ENCODE results near the gene JUN. TPM values are rescaled to one million over a fixed set of nuclear protein-coding genes. Genes with fewer than 3 reads are reported as not detected.

JUN gene
- total and polyA plus RNA-seq, 2 donors (not counting 3 experiments of a cell fraction or from before 2014, with no cell fraction given): 88.3 to 89.3 TPM

DNA sequence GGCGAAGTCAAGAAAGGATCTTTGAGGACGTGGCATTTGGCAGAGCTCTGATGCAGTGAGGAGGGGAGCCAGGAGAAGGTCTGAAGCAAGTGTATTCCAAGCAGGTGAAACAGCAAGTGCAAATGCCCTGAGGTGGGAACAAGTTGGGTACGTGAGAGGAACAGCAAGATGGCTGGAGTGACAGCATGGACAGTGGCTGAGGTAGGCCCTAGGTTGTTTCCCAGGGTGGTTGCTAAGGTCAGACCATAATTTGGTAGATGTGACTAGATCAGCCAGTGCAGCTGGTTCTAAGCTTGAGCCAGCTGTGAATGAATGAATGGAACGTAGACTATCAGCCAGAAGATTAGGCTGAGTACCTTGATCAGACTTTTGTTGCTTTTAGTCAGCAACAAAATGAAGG is 37.5 kb upstream of the JUN start:
- DNase-seq (ENCODE audit: low read depth, low spot score) (no peak), FAIRE-seq (no peak)
- CTCF ChIA-PET: no interaction called here
- H3K27me3 ChIP-seq (ENCODE audit: control insufficient read depth in 2 of 2, insufficient read depth in 2 of 2, low read length in 2 of 2): no peaks in the 10 kb centered on the region
- dilution Hi-C loops (cut with MboI; ENCODE audit: extremely low pct_ligation_motif_present, low sequenced_read_pairs): no loop called here
- TF ChIP-seq FOS (IDR thresholded peaks at IDR 0.05; ENCODE audit: borderline replicate concordance, insufficient read depth, low read length) (no peak), MYC (IDR thresholded peaks at IDR 0.05; ENCODE audit: low read depth, low read length) (no peak), GATA2 (IDR thresholded peaks at IDR 0.05; ENCODE audit: insufficient read depth, insufficient read length, low read depth, low read length) (no peak), JUN (IDR thresholded peaks at IDR 0.05; ENCODE audit: borderline replicate concordance, insufficient read depth, insufficient read length, low read depth) (no peak), EZH2 (IDR thresholded peaks at IDR 0.05; ENCODE audit: borderline replicate concordance, low read depth, low read length, severe bottlenecking) (no peak), POLR2A (IDR thresholded peaks at IDR 0.05; ENCODE audit: low read depth, low read length) (no peak)
- TF ChIP-seq, protein P1, sequence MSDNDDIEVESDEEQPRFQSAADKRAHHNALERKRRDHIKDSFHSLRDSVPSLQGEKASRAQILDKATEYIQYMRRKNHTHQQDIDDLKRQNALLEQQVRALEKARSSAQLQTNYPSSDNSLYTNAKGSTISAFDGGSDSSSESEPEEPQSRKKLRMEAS (IDR thresholded peaks at IDR 0.05; ENCODE audit: insufficient read depth, insufficient read length): no peak
- TF ChIP-seq, protein P2, sequence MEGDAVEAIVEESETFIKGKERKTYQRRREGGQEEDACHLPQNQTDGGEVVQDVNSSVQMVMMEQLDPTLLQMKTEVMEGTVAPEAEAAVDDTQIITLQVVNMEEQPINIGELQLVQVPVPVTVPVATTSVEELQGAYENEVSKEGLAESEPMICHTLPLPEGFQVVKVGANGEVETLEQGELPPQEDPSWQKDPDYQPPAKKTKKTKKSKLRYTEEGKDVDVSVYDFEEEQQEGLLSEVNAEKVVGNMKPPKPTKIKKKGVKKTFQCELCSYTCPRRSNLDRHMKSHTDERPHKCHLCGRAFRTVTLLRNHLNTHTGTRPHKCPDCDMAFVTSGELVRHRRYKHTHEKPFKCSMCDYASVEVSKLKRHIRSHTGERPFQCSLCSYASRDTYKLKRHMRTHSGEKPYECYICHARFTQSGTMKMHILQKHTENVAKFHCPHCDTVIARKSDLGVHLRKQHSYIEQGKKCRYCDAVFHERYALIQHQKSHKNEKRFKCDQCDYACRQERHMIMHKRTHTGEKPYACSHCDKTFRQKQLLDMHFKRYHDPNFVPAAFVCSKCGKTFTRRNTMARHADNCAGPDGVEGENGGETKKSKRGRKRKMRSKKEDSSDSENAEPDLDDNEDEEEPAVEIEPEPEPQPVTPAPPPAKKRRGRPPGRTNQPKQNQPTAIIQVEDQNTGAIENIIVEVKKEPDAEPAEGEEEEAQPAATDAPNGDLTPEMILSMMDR (IDR thresholded peaks at IDR 0.05; ENCODE audit: extremely low read depth in 1 of 2, insufficient read depth in 1 of 2, low read depth in 1 of 2, low read length in 2 of 2): no peak
- H4K20me1 ChIP-seq (replicated peaks; ENCODE audit: control insufficient read depth, extremely low read depth, insufficient read depth, low read length): no peaks in the 10 kb centered on the region
- H3K9me1 ChIP-seq (replicated peaks; ENCODE audit: control insufficient read depth, extremely low read depth, insufficient read depth, low read length): no peaks in the 10 kb centered on the region
- no peaks in the 10 kb centered on the region for H3K79me2 ChIP-seq (ENCODE audit: control insufficient read depth, insufficient read depth, low read length)
- intact Hi-C loops (cut with micrococcal nuclease): no loop called here
- POLR2A ChIA-PET: no interaction called here
- no peak overlapping the region for H3K27ac ChIP-seq (ENCODE audit: insufficient read depth, low read depth, low read length)
- H3K4me2 ChIP-seq (ENCODE audit: insufficient read depth, low read length): no peak overlapping the region
- H3K9ac ChIP-seq (replicated peaks; ENCODE audit: extremely low read depth, insufficient read depth, low read length): no peak overlapping the region
- H3K36me3 ChIP-seq (ENCODE audit: control insufficient read depth in 2 of 2, extremely low read depth in 1 of 2, insufficient read depth in 2 of 2, low read length in 2 of 2): no peaks in the 10 kb centered on the region
- no peak overlapping the region for H2AFZ ChIP-seq (ENCODE audit: low read depth, low read length)
- no peak overlapping the region for H3K4me3 ChIP-seq (replicated peaks in 1 of 3; ENCODE audit: insufficient read depth in 1 of 3, low read depth in 1 of 3, low read length in 3 of 3)
- no peaks in the 10 kb centered on the region for H3K9me3 ChIP-seq (replicated peaks; ENCODE audit: control insufficient read depth, insufficient read depth, low read length)
- peaks cover 55% of the 10 kb centered on the region for H3K4me1 ChIP-seq (ENCODE audit: control insufficient read depth, extremely low read depth, insufficient read depth, low read length)
- BruUV-seq (replicated peaks): no TSS peak

All from endothelial cell of umbilical vein (primary cell).